ENCODE measurements around the gene FILIP1L. TPM values are rescaled to one million over a fixed set of nuclear protein-coding genes. Genes with fewer than 3 reads are reported as not detected.

The FILIP1L gene
- total and polyA plus RNA-seq, 2 experiments from 2014 or later, result 0.45 to 0.82 TPM

GRCh38 chr3:99892332-99892731 is 222.0 kb downstream of the FILIP1L start:
- Histone ChIP-seq H3K27me3 (no peaks in the 10 kb centered on the region), H3K9me3 (ENCODE audit: low read depth) (no peaks in the 10 kb centered on the region), H3K27ac (no peak overlapping the region), H3K36me3 (no peaks in the 10 kb centered on the region), H3K4me1 (ENCODE audit: low read depth) (no peaks in the 10 kb centered on the region), H3K4me3 (no peak overlapping the region)
- no peak for DNase-seq (ENCODE audit: low read depth in 1 of 2, low spot score in 1 of 2)
- no peak for TF ChIP-seq CTCF (IDR thresholded peaks at IDR 0.05; ENCODE audit: low read depth, low read length)

- no peak overlapping the region for H3K27ac ChIP-seq
- no peak for TF ChIP-seq CTCF (IDR thresholded peaks at IDR 0.05; ENCODE audit: low read depth, low read length)
- DNase-seq (ENCODE audit: low read depth in 1 of 2, low spot score in 1 of 2), result no peak
Observed at GRCh38 chr3:99891610-99892285, 222.6 kb downstream of the FILIP1L start.

GRCh38 chr3:99885851-99886250 is 228.4 kb downstream of the FILIP1L start:
- no peak overlapping the region for H3K4me3 ChIP-seq
- no peaks in the 10 kb centered on the region for H3K27me3 ChIP-seq
- no peak for TF ChIP-seq CTCF (IDR thresholded peaks at IDR 0.05; ENCODE audit: low read depth, low read length)
- H3K36me3 ChIP-seq, result no peaks in the 10 kb centered on the region
- no peak overlapping the region for H3K27ac ChIP-seq
- H3K4me1 ChIP-seq (ENCODE audit: low read depth), result no peaks in the 10 kb centered on the region
- H3K9me3 ChIP-seq (ENCODE audit: low read depth), result no peaks in the 10 kb centered on the region
- DNase-seq (ENCODE audit: low read depth in 1 of 2, low spot score in 1 of 2), result no peak

More at GRCh38 chr3:99891610-99892285, 222.6 kb downstream of the FILIP1L start:
- H3K9me3 ChIP-seq (ENCODE audit: low read depth), result no peaks in the 10 kb centered on the region
- H3K27me3 ChIP-seq, result no peaks in the 10 kb centered on the region
- no peaks in the 10 kb centered on the region for H3K36me3 ChIP-seq
- no peaks in the 10 kb centered on the region for H3K4me1 ChIP-seq (ENCODE audit: low read depth)
- no peak overlapping the region for H3K4me3 ChIP-seq

DNA sequence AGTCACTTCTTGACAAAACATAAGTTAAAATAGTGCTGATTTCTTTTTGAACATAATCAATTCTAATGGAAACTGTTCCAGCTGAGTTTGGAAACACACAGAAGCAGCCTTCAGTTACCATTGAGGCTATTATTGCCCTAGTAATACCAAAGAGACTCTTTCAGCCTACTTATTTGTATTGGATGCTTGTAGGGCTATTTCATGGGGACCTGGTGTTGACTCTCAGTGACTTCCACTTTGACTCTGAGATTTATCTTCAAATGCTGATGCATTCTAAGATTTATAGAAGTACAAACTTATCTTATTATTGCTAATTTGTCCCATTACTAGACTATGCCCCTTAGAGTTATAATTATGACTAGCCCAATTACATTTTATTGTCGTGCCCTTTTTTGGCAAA is 229.2 kb downstream of the FILIP1L start:
- Histone ChIP-seq H3K36me3 (no peaks in the 10 kb centered on the region), H3K27me3 (no peaks in the 10 kb centered on the region), H3K9me3 (ENCODE audit: low read depth) (no peaks in the 10 kb centered on the region), H3K27ac (no peak overlapping the region), H3K4me1 (ENCODE audit: low read depth) (no peaks in the 10 kb centered on the region), H3K4me3 (no peak overlapping the region)
- DNase-seq (ENCODE audit: low read depth in 1 of 2, low spot score in 1 of 2), result no peak
- TF ChIP-seq CTCF (IDR thresholded peaks at IDR 0.05; ENCODE audit: low read depth, low read length), result no peak

GRCh38 chr3:99884484-99884883 is 229.8 kb downstream of the FILIP1L start:
- Histone ChIP-seq H3K27ac (no peak overlapping the region), H3K4me3 (no peak overlapping the region), H3K36me3 (no peaks in the 10 kb centered on the region), H3K4me1 (ENCODE audit: low read depth) (no peaks in the 10 kb centered on the region), H3K27me3 (no peaks in the 10 kb centered on the region), H3K9me3 (ENCODE audit: low read depth) (no peaks in the 10 kb centered on the region)
- no peak for TF ChIP-seq CTCF (IDR thresholded peaks at IDR 0.05; ENCODE audit: low read depth, low read length)
- DNase-seq (ENCODE audit: low read depth in 1 of 2, low spot score in 1 of 2), result no peak
